ENCODE results near the gene FGGY. TPM values are rescaled to one million over a fixed set of nuclear protein-coding genes. Genes with fewer than 3 reads are reported as not detected.
A peak's percentile ranks its signal among the peaks of the same experiment; 100 is the strongest.

FGGY gene
- total RNA-seq, 1 experiment from 2014 or later: 14.6 TPM

GRCh38 chr1:59428828-59429227 is 131.9 kb downstream of the FGGY start:
- no peaks in the 10 kb centered on the region for H3K27me3 Mint-ChIP-seq (ENCODE audit: low read depth)
- no peak overlapping the region for H2AK5ac ChIP-seq (ENCODE audit: insufficient read length, low read length)
- no peak overlapping the region for H3K56ac ChIP-seq (ENCODE audit: insufficient read length, low read depth, low read length)
- H3K9me3 Mint-ChIP-seq: no peaks in the 10 kb centered on the region; a peak in 1 of 5 replicates
- no peaks in the 10 kb centered on the region for H3K79me1 ChIP-seq (ENCODE audit: insufficient read depth, low read depth, low read length, poor library complexity, severe bottlenecking)
- H3K9me3 ChIP-seq (ENCODE audit: control insufficient read depth, low read depth, low read length): no peaks in the 10 kb centered on the region
- H3K79me2 ChIP-seq (ENCODE audit: insufficient read depth, low read length): no peaks in the 10 kb centered on the region
- no peak overlapping the region for H3K27ac ChIP-seq (ENCODE audit: insufficient read length, low read depth, low read length)
- no peak overlapping the region for H2BK120ac ChIP-seq (ENCODE audit: low read depth, low read length, poor library complexity, severe bottlenecking)
- H3K4me3 Mint-ChIP-seq: no peak overlapping the region
- H4K5ac ChIP-seq (ENCODE audit: insufficient read length, low read depth, low read length): no peak overlapping the region
- no peak for DNase-seq
- H3K27me3 ChIP-seq (ENCODE audit: insufficient read depth, low read length): no peaks in the 10 kb centered on the region
- no peak overlapping the region for H3K9ac ChIP-seq (ENCODE audit: extremely low read depth, insufficient read length, low read length)
- H4K91ac ChIP-seq (ENCODE audit: insufficient read length, low read depth, low read length): no peak overlapping the region
- H3K36me3 Mint-ChIP-seq (ENCODE audit: insufficient read depth in 1 of 3, low read depth in 3 of 3): no peaks in the 10 kb centered on the region
- H3K27ac Mint-ChIP-seq: peak overlapping the region in 1 of 3 experiments; percentile 27; a peak in 1 of 7 replicates
- TF ChIP-seq, protein P1, sequence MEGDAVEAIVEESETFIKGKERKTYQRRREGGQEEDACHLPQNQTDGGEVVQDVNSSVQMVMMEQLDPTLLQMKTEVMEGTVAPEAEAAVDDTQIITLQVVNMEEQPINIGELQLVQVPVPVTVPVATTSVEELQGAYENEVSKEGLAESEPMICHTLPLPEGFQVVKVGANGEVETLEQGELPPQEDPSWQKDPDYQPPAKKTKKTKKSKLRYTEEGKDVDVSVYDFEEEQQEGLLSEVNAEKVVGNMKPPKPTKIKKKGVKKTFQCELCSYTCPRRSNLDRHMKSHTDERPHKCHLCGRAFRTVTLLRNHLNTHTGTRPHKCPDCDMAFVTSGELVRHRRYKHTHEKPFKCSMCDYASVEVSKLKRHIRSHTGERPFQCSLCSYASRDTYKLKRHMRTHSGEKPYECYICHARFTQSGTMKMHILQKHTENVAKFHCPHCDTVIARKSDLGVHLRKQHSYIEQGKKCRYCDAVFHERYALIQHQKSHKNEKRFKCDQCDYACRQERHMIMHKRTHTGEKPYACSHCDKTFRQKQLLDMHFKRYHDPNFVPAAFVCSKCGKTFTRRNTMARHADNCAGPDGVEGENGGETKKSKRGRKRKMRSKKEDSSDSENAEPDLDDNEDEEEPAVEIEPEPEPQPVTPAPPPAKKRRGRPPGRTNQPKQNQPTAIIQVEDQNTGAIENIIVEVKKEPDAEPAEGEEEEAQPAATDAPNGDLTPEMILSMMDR (conservative IDR thresholded peaks at IDR 0.05): no peak
- no peak overlapping the region for H3K4ac ChIP-seq (ENCODE audit: low read depth, low read length)
- H2BK15ac ChIP-seq (ENCODE audit: low read depth, low read length): no peak overlapping the region
- no peak overlapping the region for H3K23ac ChIP-seq (ENCODE audit: insufficient read length, low read depth, low read length)
- no peak overlapping the region for H3K14ac ChIP-seq (ENCODE audit: insufficient read depth, low read length)
- no CpG with 5 or more reads among the region's 6 CpGs for WGBS (ENCODE audit: extremely low coverage, insufficient read length, low lambda C conversion rate)
- H2AFZ ChIP-seq (ENCODE audit: low read length): no peak overlapping the region
- H3K4me2 ChIP-seq (ENCODE audit: insufficient read depth, insufficient read length, low read length): no peak overlapping the region
- H4K8ac ChIP-seq (replicated peaks; ENCODE audit: insufficient read length, low read depth, low read length): no peak overlapping the region
- no peak overlapping the region for H3T11ph ChIP-seq (ENCODE audit: low read length)
- H3K18ac ChIP-seq (ENCODE audit: insufficient read length, low read depth, low read length): no peak overlapping the region
- H2BK5ac ChIP-seq (ENCODE audit: insufficient read length, low read length): no peak overlapping the region
- H3K4me1 Mint-ChIP-seq: peaks cover 0 to 3% of the 10 kb centered on the region in 2 experiments; a peak in 1 of 4 replicates
- no peak overlapping the region for H2BK12ac ChIP-seq (ENCODE audit: insufficient read length, low read depth, low read length)
- no peaks in the 10 kb centered on the region for H3K23me2 ChIP-seq (ENCODE audit: insufficient read length, low read depth, low read length, poor library complexity, severe bottlenecking)
- H2BK20ac ChIP-seq (ENCODE audit: low read depth, low read length, poor library complexity, severe bottlenecking): no peak overlapping the region
- H4K20me1 ChIP-seq (ENCODE audit: control insufficient read depth, insufficient read depth, insufficient read length): no peaks in the 10 kb centered on the region
- H3K4me1 ChIP-seq (ENCODE audit: insufficient read depth, low read length): no peaks in the 10 kb centered on the region
